ENCODE data around the gene H1-8. TPM values are rescaled to one million over a fixed set of nuclear protein-coding genes. Genes with fewer than 3 reads are reported as not detected.
"Not testable (repeated sequence)": the region's sequence is repeated elsewhere in the genome, so short reads cannot be mapped to it uniquely, and the experiment has no call there.

H1-8 gene
- total and polyA plus RNA-seq, 2 experiments from 2014 or later, result not detected

- H3K36me3 ChIP-seq (replicated peaks; ENCODE audit: insufficient read depth, low read depth); H3K27ac ChIP-seq: not testable (repeated sequence)
These were observed 43.2 kb upstream of the H1-8 start for GRCh38 chr3:129499604-129500333.

DNA sequence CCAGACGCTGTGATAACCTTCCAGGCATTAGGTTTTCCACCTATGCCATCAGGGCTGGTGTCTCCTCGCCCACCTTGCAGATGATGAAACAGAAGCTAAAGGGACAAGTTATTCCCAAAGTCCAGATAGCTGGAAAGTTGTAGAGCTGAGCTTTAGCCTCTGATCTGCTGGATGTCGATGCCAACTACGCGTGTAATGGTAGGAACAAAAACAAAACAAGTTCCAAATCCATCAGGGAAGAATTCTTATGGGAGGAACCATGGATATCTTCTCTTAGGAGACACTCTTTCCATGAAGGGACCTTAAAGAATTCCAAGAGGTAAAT, 42.7 kb upstream of the H1-8 start:
- no peaks in the 10 kb centered on the region for H3K36me3 ChIP-seq (replicated peaks; ENCODE audit: insufficient read depth, low read depth)
- H4K20me1 ChIP-seq (ENCODE audit: insufficient read depth, poor library complexity, severe bottlenecking), result no peaks in the 10 kb centered on the region
- 96% methylated on average over 5 of the region's 5 CpGs for WGBS (ENCODE audit: low lambda C conversion rate, missing lambda C conversion rate)

More at GRCh38 chr3:129499604-129500333, 43.2 kb upstream of the H1-8 start:
- not testable (repeated sequence) for H3K9me2 ChIP-seq (replicated peaks; ENCODE audit: insufficient read depth); H3K9me3 ChIP-seq (ENCODE audit: low read depth); H3K4me3 ChIP-seq; H3K4me1 ChIP-seq (ENCODE audit: insufficient read depth); H2AFZ ChIP-seq; H3K4me2 ChIP-seq; H3K27me3 ChIP-seq; H4K20me1 ChIP-seq (ENCODE audit: insufficient read depth, poor library complexity, severe bottlenecking); DNase-seq (ENCODE audit: low spot score); H3K79me2 ChIP-seq
- 97% methylated on average over 14 of the region's 14 CpGs for WGBS (ENCODE audit: low lambda C conversion rate, missing lambda C conversion rate)

GRCh38 chr3:129501630-129502029, 41.3 kb upstream of the H1-8 start:
- Histone ChIP-seq H3K4me1 (ENCODE audit: insufficient read depth) (peaks cover 3% of the 10 kb centered on the region), H3K4me2 (no peak overlapping the region), H3K27ac (no peak overlapping the region), H3K4me3 (no peak overlapping the region), H3K79me2 (no peaks in the 10 kb centered on the region), H3K9me3 (ENCODE audit: low read depth) (no peaks in the 10 kb centered on the region), H2AFZ (no peak overlapping the region), H3K36me3 (replicated peaks; ENCODE audit: insufficient read depth, low read depth) (no peaks in the 10 kb centered on the region), H3K9me2 (replicated peaks; ENCODE audit: insufficient read depth) (no peaks in the 10 kb centered on the region), H4K20me1 (ENCODE audit: insufficient read depth, poor library complexity, severe bottlenecking) (no peaks in the 10 kb centered on the region), H3K27me3 (no peaks in the 10 kb centered on the region)
- 74% methylated on average over 5 of the region's 5 CpGs for WGBS (ENCODE audit: low lambda C conversion rate, missing lambda C conversion rate)
- no peak for TF ChIP-seq EZH2phosphoT487 (IDR thresholded peaks at IDR 0.05; ENCODE audit: low read depth, severe bottlenecking, unreplicated experiment)
- no peak for DNase-seq (ENCODE audit: low spot score)

More for the DNA sequence above, 42.7 kb upstream of the H1-8 start:
- Histone ChIP-seq H2AFZ (no peak overlapping the region), H3K9me3 (ENCODE audit: low read depth) (no peaks in the 10 kb centered on the region), H3K4me3 (no peak overlapping the region), H3K4me1 (ENCODE audit: insufficient read depth) (peaks cover 7% of the 10 kb centered on the region), H3K4me2 (no peak overlapping the region), H3K9me2 (replicated peaks; ENCODE audit: insufficient read depth) (no peaks in the 10 kb centered on the region), H3K27me3 (no peaks in the 10 kb centered on the region), H3K79me2 (no peaks in the 10 kb centered on the region), H3K27ac (no peak overlapping the region)
- no peak for TF ChIP-seq EZH2phosphoT487 (IDR thresholded peaks at IDR 0.05; ENCODE audit: low read depth, severe bottlenecking, unreplicated experiment)
- TF ChIP-seq EZH2 (IDR thresholded peaks at IDR 0.05; ENCODE audit: borderline replicate concordance), result no peak
- no peak for TF ChIP-seq CTCF (IDR thresholded peaks at IDR 0.05; ENCODE audit: poor library complexity)
- DNase-seq (ENCODE audit: low spot score), result no peak

DNA sequence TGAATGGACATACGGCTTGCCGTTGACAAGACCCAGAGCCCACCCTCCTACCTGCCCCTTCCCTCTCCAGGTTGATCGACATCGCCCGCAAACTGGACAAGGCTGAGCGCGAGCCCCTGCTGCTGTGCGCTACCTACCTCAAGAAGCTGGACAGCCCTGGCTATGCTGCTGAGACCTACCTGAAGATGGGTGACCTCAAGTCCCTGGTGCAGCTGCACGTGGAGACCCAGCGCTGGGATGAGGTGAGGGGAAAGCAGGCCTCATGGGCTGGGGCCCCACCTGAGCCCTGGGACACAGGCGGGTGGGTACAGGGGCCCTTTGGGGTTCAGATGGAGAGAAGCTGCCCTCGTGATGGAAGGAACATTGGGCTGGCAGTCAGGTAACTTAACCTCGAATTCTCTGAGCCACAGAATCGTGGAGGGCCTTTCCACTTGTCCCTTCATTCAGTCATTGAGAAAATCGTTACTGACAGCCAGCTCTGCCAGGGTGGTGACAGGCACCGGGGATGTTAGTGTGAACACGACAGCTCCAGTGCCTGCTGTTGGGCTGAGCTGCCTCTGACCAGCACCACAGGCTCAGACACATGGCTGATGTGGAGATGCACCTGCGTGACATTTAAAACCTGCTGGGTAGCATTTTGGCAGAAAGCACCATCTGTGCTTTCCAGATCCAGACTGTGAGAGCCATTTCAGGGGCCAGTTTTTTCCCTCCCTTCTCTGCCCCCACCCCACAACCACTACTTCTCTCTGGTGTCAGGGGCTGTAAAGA, 40.1 kb upstream of the H1-8 start:
- 94% methylated on average over 18 of the region's 18 CpGs for WGBS (ENCODE audit: low lambda C conversion rate, missing lambda C conversion rate)
- H3K4me2 ChIP-seq, result no peak overlapping the region

More for the DNA sequence above, 40.1 kb upstream of the H1-8 start:
- Histone ChIP-seq H4K20me1 (ENCODE audit: insufficient read depth, poor library complexity, severe bottlenecking) (no peaks in the 10 kb centered on the region), H2AFZ (no peak overlapping the region), H3K4me3 (no peak overlapping the region), H3K4me1 (ENCODE audit: insufficient read depth) (no peaks in the 10 kb centered on the region), H3K9me3 (ENCODE audit: low read depth) (no peaks in the 10 kb centered on the region), H3K27me3 (no peaks in the 10 kb centered on the region), H3K27ac (no peak overlapping the region), H3K36me3 (replicated peaks; ENCODE audit: insufficient read depth, low read depth) (no peaks in the 10 kb centered on the region), H3K9me2 (replicated peaks; ENCODE audit: insufficient read depth) (no peaks in the 10 kb centered on the region), H3K79me2 (no peaks in the 10 kb centered on the region)
- no peak for DNase-seq (ENCODE audit: low spot score)
- no peak for TF ChIP-seq EZH2phosphoT487 (IDR thresholded peaks at IDR 0.05; ENCODE audit: low read depth, severe bottlenecking, unreplicated experiment)
- TF ChIP-seq CTCF (IDR thresholded peaks at IDR 0.05; ENCODE audit: poor library complexity), result no peak
- no peak for TF ChIP-seq EZH2 (IDR thresholded peaks at IDR 0.05; ENCODE audit: borderline replicate concordance)

All from hepatocyte (in vitro differentiated cells).